Endometrial microvascular endothelial cells (primary cell): ENCODE measurements around the gene GLT8D2. TPM values are rescaled to one million over a fixed set of nuclear protein-coding genes. Genes with fewer than 3 reads are reported as not detected.
"Not testable (repeated sequence)": the region's sequence is repeated elsewhere in the genome, so short reads cannot be mapped to it uniquely, and the experiment has no call there.

Experiments
- in situ Hi-C: cut with HindIII; loops from 2 replicates; pipeline ENCODE4 v1.10.0; 2017; ENCODE audit warnings: low sequenced_read_pairs, low pct_unique_long_range_greater_than_20kb; ENCODE audit errors: inconsistent ontology term
- total RNA-seq: library from RNA; depleted of rRNA; stranded (reverse); fragments of >200 nt; gene quantifications from one replicate; pipeline ENCODE4 v1.2.3, GENCODE V29; 2015; ENCODE audit errors: inconsistent ontology term

GLT8D2 gene
- total RNA-seq, 1 donor from 2014 or later, result 0.19 TPM

DNA sequence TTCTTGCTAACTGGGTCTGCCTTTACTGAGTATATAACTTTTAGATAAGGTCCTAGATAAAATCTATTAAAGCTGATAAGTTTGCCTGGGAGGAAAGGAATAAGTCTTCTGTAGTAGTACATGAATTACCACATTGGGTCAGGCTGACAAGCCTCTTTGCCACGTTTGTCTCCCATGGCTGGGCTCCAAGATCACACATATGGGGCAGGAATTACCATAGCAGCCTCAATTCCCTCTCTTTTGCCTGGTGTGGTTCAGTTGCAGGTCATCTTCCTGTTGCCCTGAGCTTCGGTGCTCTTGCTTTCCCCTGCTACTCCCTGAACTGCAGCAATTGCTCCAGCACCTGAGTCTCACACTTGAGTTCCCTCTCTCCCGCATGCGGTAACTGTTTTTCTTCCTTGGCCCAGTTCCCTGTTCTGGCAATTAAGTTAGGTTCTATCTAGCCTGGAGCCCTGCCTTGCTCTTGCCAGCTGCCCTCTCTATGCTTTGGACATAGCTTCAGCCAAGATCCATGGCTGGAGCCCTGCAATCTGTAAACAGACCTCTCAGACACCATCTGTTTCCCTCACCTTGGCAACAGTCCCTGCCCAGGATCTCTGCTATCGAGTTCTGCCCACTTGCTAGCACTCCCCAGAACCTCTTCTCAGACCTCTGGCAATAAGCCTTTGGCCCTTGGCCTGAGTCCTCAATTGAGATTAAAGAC, 5.8 kb upstream of the GLT8D2 start:
- in situ Hi-C loops, result no loop called here

DNA sequence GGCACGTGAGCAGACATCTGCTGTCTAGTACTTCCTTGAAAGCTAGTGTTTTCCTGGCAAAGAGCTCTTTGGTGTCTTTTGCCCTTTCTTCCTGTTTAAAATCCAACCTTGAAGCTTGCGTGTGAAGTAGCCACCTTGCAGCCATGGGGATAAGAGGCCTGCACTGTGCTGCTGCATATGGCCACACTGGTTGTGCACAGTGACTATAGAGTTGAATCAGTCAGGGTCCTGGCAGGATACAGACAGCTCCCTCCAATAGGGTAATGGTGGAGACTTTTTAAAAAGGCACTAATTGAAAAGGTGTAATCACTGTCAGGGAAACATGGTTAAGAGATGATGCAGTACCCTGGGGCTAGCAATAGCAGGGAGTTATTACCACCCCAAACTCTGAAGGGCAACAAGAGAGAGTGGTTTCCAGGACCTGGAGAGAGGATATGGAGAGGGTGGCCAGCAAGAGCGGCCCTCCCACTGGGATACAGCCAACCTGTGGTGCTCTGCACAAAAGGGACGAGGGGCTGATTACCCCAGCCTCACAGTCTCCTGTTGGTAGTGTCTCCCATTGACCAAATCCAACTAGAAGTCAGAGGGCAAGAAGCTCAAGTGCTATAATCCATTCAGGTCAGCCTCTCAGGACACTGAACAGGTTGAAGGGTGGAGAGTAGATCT, 4.8 kb upstream of the GLT8D2 start:
- in situ Hi-C loops, result no loop called here

DNA sequence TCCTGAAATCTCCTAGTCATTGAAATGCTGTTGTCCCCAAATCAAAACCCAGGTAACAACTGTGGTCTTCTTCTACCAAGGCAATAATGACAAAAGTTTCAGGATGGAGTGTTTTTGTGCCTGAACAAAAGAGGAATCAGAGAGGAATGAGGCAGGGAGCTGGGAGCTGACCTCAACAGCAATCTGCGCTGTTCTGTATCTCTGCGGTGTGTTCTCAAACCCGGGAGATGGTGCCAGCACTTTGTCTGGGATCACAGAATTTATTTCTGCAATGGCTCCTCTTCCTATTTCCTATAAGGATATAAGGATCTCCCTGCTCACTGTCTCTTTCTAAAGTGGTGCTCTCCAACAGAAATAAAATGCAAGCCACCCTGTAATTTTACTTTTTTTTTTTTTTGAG, 449 bp upstream of the GLT8D2 start:
- in situ Hi-C loops, result no loop called here

DNA sequence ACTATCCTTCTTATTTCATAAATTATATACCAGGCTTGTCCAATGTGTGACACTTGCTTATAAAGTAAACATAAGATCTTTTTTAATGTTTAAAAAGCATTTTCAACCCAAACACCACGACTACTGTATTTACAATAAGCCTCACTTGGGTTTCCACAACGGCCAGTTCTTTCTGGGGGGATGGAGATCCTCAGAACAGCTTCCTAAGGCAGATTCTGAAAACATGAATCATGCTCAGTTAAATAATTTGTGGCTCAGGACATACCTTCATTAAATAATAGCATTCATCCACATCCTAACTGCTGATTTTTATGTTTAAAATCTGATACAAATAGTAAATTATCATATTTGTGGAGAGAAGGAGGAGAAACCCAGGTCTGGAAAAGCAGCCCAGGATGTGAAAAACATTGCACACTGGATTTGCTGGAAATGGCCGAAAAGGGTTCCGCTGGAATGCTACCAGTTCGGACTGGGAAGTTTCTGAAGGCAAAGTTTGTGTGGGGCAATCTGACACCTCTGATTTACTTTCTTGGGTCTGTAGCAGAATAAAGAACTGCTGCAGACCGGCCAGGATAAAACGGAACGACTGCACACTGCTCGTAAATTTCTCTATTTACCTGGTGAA, 597 bp downstream of the GLT8D2 start:
- in situ Hi-C loops, result no loop called here

DNA sequence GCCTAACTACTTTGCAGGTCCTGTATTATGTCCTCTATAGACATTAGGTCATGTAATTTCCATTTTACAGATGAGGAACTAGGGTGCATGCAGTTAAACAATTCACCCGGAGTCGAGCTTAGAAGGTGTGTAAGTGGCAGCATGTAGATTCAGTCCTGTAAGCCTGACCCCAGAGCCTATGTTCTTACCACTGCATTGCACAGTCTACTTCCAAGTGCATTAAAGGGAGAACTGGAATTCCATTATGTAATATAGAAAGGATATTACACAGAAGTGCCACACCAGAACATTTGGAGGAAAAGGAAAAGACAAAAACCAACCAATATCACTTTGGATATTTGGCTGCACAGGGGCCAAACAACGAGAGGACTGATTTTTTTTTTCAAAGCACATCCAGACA, 1.2 kb downstream of the GLT8D2 start:
- in situ Hi-C loops, result no loop called here

DNA sequence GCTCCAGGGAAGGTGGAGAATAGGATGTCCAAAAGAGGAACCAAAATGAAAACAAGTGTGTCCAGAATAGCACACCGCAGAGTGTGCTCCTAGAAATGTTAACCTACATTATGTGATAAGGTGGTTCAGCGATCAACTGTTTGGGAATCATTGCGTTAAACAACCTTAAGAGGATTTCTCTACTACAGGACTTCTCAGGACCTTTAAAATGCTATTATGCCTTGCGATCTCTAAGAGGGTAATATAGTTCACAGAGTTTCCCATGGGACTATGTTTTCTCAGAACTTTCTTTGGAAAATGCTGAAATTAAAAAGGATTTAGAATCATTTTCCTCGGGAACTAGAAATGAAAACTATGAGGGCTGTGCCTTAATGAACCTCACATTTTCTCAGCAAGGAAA, 1.8 kb downstream of the GLT8D2 start:
- in situ Hi-C loops, result no loop called here

DNA sequence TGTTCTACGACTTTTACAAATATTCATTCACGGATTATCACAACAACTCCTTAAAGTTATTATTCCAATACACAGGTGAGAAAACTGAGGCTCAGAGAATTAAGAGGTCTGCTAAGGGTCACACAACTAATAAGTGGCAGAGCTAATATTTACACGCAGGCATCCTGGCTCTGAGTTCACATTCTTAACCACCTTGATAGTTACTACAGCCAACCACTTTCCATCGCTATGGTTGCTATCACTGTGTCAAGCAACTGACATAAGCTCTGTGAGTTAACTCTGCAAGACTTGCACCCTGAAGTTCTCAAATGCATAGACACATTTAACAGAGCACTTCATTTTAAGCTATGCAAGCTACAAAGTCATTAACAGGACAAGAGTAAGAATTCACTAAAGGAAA, 3.7 kb downstream of the GLT8D2 start:
- in situ Hi-C loops, result no loop called here

DNA sequence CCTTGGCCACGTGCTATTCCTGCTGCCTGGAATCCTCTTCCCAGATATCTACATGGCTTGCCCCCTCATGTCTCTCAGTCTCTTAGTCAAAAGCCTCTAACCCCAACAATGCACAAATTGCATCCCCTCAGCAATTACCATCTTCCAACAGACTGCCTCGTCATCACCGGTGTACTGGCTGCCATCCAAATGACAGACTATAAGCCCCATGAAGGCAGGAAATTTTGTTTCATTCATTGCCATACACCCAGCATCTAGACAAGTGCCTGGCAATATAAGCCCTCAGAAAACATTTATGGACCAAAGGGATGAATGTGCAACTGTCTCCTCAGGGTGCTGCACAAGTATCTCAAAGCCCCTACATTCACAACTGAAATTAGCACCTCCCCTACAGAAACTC, 5.8 kb downstream of the GLT8D2 start:
- in situ Hi-C loops, result no loop called here

DNA sequence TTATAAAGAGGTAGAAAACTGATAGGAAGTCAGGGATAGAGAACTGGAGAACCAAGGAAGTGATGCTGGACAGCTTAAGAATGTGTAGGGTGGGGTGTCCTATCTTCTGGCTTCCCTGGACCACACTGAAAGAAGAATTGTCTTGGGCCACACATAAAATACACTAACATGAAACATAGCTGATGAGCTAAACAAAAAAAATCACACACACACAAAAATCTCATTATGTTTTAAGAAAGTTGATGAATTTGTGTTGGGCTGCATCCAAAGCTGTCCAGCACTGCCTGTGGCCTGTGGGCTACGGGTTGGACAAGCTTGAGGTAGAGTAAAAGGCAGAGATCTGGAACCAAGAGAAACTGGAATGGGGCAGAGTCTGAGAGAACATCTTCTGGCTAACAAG, 7.4 kb downstream of the GLT8D2 start:
- in situ Hi-C loops, result no loop called here

DNA sequence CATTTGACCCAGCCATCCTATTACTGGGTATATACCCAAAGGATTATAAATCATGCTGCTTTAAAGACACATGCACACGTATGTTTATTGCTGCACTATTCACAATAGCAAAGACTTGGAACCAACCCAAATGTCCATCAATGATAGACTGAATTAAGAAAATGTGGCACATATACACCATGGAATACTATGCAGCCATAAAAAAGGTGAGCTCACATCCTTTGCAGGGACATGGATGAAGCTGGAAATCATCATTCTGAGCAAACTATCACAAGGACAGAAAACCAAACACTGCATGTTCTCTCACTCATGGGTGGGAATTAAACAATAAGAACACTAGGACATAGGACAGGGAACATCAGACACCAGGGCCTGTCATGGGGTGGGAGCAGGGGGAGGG, 10.2 kb downstream of the GLT8D2 start:
- in situ Hi-C loops, result not testable (repeated sequence)

DNA sequence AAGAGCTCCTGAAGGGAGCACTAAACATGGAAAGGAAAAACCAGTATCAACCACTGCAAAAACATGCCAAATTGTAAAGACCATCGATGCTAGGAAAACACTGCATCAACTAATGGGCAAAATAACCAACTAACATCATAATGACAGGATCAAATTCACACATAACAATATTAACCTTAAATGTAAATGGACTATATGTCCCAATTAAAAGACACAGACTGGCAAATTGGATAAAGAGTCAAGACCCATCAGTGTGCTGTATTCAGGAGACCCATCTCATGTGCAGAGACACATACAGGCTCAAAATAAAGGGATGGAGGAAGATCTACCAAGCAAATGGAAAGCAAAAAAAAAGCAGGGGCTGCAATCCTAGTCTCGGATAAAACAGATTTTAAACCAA, 13.8 kb downstream of the GLT8D2 start:
- in situ Hi-C loops, result not testable (repeated sequence)

DNA sequence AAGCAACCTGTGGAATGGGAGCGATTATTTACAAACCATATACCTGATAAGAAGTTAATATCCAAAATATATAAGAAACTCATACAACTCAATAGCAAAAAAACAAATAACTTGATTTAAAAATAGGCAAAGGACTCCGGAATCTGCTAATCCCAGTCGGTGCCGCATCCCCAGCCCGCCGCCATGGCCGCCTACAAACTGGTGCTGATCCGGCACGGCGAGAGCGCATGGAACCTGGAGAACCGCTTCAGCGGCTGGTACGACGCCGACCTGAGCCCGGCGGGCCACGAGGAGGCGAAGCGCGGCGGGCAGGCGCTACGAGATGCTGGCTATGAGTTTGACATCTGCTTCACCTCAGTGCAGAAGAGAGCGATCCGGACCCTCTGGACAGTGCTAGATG, 19.4 kb downstream of the GLT8D2 start:
- in situ Hi-C loops, result not testable (repeated sequence)

DNA sequence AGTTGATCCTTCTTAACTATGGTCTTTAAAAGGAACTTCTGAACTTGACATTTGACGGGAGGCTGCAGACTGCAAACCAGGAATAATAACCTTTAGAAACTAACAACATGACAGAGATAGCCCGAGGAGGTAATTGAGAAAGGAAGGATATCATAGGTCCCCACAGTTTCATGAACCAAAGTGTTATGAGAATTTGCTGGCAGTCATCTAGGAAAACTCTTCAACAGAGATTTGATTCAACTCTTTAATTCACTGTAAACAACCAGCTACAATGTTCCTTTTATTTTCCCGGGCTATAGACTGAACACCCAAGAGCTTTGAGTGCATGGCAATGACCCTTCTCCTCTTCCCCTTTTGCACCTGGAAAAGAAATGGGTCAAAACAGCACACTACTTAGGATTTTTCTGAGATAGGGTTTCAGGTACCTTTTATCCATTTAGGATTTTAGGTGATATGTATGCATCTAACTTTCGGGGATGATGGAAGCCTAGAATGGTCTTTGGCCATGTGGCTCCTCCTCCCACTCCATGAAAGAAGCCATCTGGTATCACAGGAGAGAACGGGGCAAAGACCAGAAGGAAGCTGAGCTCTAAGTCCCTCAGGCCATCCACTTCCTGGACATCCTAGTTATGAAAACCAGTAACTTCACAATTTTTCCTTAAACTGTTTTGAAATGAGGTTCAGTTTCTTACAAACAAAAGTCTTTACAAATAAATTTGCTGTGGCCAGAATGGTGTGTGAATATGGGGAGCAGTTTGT, 23.0 kb downstream of the GLT8D2 start:
- in situ Hi-C loops, result no loop called here

DNA sequence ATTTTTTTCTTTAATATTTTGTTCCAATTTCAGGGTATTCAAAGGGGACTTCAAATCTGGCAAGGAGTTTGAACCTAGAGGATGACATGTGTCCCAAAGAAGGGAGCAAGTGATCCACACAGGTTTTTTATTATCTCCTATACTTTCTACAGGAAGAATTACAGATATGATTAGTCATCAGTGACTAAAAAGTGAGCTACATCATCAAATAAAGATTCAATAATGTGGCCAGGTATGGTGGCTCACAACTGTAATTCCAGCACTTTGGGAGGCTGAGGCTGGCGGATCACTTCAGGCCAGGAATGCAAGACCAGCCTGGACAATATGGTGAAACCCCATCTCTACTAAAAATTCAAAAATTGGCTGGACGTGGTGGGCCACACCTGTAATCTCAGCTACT, 24.2 kb downstream of the GLT8D2 start:
- in situ Hi-C loops, result no loop called here

DNA sequence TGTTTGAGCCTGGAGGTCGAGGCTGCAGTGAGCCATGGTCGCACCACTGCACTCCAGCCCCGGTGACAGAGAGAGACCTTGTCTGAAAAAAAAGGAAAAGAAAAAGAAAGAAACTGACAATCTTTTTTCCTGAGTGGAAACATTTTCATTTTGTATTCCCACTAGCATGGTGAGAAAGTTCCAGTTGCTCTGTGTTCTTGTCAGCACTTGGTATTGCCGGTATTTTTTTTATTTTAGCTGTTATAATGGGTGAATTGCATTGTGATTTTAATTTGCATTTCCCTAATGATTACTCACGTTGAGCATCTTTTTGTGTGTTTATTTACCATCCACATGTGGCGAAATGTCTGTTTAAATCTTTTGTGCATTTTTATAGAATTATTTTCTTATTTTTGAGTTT, 25.6 kb downstream of the GLT8D2 start:
- in situ Hi-C loops, result no loop called here

DNA sequence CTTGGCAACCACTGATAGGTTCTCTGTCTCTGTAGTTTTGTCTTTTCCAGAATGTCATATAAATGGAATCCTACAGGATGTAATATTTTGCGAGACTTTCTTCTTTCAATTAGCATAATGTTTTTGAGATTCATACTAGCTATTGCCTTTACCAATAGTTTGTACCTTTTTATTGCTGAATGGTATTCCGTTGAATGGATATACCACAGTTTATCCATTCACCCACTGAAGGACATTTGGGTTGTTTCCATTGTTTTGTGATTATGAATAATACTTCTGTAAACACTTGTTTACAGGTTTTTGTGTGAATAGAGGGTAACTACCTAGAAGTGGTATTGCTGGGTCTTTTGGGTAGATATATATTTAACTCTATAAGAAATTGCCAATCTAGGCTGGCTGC, 26.3 kb downstream of the GLT8D2 start:
- in situ Hi-C loops, result no loop called here

DNA sequence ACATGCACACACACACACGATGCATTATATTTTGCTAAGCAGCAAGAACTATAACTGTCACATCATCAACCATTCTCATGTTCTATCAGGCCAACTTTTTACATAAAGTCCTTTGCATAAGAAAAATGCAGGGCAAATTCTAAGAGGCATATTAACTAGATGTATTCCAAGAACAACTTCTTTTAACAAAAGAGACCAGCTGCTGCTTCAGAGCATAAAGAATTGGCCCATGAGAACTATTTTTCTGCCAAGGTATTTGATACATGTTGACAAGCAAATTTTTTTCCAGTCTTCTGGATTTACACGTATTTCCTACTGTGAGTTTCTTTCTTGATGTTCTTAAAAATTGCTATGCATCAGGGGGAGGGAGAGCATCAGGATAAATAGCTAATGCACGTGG, 27.2 kb downstream of the GLT8D2 start:
- in situ Hi-C loops, result no loop called here

DNA sequence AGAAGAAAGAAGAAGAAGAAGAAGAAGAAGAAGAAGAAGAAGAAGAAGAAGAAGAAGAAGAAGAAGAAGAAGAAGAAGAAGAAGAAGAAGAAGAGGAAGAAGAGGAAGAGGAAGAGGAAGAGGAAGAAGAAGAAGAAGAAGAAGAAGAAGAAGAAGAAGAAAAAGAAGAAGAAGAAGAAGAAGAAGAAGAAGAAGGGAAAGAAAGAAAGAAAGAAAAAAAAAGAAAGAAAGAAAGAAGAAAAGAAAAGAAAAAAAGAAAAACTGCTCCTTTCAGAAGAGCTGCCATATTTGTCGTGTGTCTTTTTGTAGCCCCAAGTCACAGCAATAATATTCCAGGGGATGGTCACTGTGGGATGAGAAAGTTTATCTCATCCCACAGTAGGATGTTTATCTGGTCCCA, 28.1 kb downstream of the GLT8D2 start:
- in situ Hi-C loops, result not testable (repeated sequence)

DNA sequence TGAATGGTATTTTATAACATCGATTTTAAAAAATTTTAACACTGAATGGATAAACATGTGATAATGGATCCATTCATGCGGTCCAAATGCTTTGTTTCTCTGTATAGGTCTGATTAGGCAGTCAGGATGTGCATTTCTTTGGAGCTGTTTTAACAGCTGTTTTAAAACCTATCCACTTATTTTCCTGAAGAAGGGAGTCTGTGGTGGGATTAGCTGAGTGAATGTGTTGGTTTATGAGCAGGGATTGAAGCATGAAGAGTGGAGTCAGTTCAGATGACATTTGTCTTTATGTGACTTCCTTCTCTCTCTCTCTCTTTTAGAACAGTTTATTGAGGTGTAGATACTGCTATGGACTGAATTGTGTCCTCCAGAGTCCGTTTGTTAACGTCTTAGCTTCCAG, 37.7 kb downstream of the GLT8D2 start:
- in situ Hi-C loops, result no loop called here

DNA sequence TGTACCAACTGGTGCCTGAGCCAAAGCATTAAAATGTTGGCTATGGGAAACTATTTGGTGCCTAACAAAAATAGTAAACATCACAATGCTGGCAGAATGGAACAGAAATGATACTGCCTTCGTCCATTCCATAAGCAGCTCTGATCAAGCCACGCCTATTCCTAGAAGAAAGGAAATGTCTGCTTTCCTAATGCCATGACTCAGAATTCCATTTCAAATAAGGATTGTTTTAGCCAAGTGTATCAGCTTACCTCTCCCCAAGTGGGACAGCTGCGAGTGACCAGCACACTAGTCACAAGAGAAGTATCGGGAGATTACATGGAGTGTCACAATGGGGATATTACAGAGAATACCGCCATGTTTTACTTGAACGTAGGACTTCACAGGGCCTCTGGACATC, 38.7 kb downstream of the GLT8D2 start:
- in situ Hi-C loops, result no loop called here
